ENCODE data around the gene PPAN. TPM values are rescaled to one million over a fixed set of nuclear protein-coding genes. Genes with fewer than 3 reads are reported as not detected.

Gene PPAN
- total and polyA plus RNA-seq, 12 donors, result 17.6 to 47.7 (median 20.8) TPM

DNA sequence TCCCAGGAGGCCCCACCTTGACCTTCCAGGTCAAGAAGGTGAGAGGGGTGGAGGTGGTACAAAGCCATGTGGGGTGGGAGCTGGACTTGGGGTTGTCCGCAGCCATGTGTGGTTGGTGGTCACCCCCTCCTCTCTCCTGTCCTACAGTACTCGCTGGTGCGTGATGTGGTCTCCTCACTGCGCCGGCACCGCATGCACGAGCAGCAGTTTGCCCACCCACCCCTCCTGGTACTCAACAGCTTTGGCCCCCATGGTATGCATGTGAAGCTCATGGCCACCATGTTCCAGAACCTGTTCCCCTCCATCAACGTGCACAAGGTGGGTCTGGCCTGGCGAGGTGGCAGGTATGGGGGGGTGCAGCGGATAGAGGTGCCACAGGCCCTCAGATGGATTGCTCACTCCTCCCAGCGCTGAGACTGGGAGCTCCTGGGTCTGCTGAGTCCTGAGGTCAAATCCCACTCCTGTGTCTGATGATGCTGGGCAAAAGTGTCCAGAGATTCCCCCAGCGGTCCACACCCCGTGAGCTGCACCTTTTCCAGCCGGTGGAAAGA is 1.7 kb downstream of the PPAN start:
- Histone ChIP-seq H3K27me3 (no peaks in the 10 kb centered on the region), H3K9me3 (no peaks in the 10 kb centered on the region), H3K4me1 (peaks cover 5 to 53% (median 15%) of the 10 kb centered on the region in 9 donors), H3K36me3 (peaks cover 4 to 49% (median 29%) of the 10 kb centered on the region in 9 donors), H3K27ac (no peak overlapping the region), H3K4me3 (no peak overlapping the region)
- WGBS, 2 donors, result 93 to 97% methylated on average over 14 of the region's 14 CpGs
- ATAC-seq (no peak), DNase-seq (no peak)
- TF ChIP-seq, protein P1, sequence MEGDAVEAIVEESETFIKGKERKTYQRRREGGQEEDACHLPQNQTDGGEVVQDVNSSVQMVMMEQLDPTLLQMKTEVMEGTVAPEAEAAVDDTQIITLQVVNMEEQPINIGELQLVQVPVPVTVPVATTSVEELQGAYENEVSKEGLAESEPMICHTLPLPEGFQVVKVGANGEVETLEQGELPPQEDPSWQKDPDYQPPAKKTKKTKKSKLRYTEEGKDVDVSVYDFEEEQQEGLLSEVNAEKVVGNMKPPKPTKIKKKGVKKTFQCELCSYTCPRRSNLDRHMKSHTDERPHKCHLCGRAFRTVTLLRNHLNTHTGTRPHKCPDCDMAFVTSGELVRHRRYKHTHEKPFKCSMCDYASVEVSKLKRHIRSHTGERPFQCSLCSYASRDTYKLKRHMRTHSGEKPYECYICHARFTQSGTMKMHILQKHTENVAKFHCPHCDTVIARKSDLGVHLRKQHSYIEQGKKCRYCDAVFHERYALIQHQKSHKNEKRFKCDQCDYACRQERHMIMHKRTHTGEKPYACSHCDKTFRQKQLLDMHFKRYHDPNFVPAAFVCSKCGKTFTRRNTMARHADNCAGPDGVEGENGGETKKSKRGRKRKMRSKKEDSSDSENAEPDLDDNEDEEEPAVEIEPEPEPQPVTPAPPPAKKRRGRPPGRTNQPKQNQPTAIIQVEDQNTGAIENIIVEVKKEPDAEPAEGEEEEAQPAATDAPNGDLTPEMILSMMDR (IDR thresholded peaks at IDR 0.05), result no peak
- intact Hi-C loops (cut with DNase I), result loop anchor here in 2 of 10 donors (5.0 kb wide), 1 partner anchor 144 kb away; the partner anchor contains the start of gene MRPL4 (in 2 of the 2)

DNA sequence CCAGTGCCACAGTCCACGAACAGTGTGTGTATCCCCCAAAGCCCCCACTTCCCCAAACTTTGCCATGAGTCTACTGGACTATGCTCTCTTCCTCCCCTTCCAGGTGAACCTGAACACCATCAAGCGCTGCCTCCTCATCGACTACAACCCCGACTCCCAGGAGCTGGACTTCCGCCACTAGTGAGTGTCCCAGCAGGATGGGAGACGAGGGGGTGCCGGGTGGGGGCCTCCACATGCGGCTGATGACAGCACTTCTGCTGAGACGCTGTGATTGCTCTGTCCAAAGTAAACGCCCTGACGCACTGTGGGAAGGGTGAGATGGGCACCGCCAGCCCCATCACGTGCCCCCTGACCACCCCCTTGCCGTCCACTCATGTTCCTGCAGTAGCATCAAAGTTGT is 3.4 kb downstream of the PPAN start:
- DNase-seq (no peak), ATAC-seq (no peak)
- H3K9me3 ChIP-seq, result no peaks in the 10 kb centered on the region
- peaks cover 5 to 63% (median 19%) of the 10 kb centered on the region in 9 donors for H3K4me1 ChIP-seq
- no peak overlapping the region for H3K4me3 ChIP-seq
- H3K27me3 ChIP-seq, result no peaks in the 10 kb centered on the region
- peaks cover 4 to 59% (median 30%) of the 10 kb centered on the region in 9 donors for H3K36me3 ChIP-seq
- intact Hi-C loops (cut with DNase I), result loop anchor here in 2 of 10 donors (5.0 kb wide), 1 partner anchor 143 kb away; the partner anchor contains the start of gene MRPL4 (in 2 of the 2)
- TF ChIP-seq, protein P1 (IDR thresholded peaks at IDR 0.05), result no peak
- H3K27ac ChIP-seq, result no peak overlapping the region
- 91 to 94% methylated on average over 14 of the region's 14 CpGs for WGBS, 2 donors

DNA sequence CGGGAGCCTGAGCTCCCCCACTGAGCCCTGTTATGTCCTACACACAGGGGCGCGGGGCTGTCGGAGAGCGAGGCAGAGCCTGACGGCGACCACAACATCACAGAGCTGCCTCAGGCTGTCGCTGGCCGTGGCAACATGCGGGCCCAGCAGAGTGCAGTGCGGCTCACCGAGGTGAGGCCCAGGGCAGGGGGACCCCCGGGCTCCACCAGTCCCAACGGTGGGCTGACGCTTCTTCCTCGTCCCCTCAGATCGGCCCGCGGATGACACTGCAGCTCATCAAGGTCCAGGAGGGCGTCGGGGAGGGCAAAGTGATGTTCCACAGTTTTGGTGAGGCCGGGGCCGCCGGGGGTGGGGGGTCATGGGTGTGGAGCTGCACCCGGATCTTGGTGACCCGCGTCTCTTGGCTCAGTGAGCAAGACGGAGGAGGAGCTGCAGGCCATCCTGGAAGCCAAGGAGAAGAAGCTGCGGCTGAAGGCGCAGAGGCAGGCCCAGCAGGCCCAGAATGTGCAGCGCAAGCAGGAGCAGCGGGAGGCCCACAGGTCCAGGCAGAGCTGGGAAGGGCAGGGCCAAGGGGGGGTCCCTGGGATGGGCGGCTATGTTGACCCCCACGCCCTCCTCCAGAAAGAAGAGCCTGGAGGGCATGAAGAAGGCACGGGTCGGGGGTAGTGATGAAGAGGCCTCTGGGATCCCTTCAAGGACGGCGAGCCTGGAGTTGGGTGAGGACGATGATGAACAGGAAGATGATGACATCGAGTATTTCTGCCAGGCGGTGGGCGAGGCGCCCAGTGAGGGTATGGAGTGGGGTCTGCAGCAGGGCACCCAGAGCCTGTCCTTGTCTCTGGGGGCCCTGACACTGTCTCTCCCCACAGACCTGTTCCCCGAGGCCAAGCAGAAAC is 4.2 kb downstream of the PPAN start:
- Histone ChIP-seq H3K9me3 (no peaks in the 10 kb centered on the region), H3K36me3 (peaks cover 4 to 67% (median 38%) of the 10 kb centered on the region in 9 donors), H3K27me3 (no peaks in the 10 kb centered on the region), H3K4me1 (peaks cover 5 to 57% (median 19%) of the 10 kb centered on the region in 9 donors), H3K4me3 (no peak overlapping the region), H3K27ac (peak overlapping the region in 1 of 10 donors; percentile 78)
- DNase-seq (no peak), ATAC-seq (no peak)
- intact Hi-C loops (cut with DNase I), result loop anchor here in 3 of 10 donors (5.0 to 10.0 kb wide), 3 partner anchors 124 to 178 kb away; partner anchors contain the start of genes OLFM2 (in 1 of the 3) and S1PR2 (in 1 of the 3)
- 92% methylated on average over 43 to 44 of the region's 44 CpGs for WGBS, 2 donors
- TF ChIP-seq, protein P1 (IDR thresholded peaks at IDR 0.05), result no peak

DNA sequence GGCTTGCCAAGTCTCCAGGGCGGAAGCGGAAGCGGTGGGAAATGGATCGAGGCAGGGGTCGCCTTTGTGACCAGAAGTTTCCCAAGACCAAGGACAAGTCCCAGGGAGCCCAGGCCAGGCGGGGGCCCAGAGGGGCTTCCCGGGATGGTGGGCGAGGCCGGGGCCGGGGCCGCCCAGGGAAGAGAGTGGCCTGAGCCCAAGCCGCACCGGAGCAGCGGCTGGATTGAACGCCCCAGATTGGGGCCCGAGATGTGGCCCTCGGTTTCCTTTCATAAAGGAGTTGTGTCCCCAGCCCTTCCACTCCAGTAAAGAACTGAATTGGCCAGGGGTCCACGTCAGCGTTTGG is 4.8 kb downstream of the PPAN start:
- intact Hi-C loops (cut with DNase I), result loop anchor here in 3 of 10 donors (5.0 to 10.0 kb wide), 3 partner anchors 124 to 179 kb away; partner anchors contain the start of genes OLFM2 (in 1 of the 3) and S1PR2 (in 1 of the 3)
- H3K36me3 ChIP-seq, result peaks cover 4 to 73% (median 44%) of the 10 kb centered on the region in 9 donors
- no peaks in the 10 kb centered on the region for H3K27me3 ChIP-seq
- H3K9me3 ChIP-seq, result no peaks in the 10 kb centered on the region
- ATAC-seq (no peak), DNase-seq (no peak)
- H3K4me1 ChIP-seq, result peaks cover 5 to 51% (median 14%) of the 10 kb centered on the region in 9 donors
- no peak overlapping the region for H3K4me3 ChIP-seq
- H3K27ac ChIP-seq, result peak overlapping the region in 1 of 10 donors; percentile 78
- 92 to 95% methylated on average over 19 of the region's 19 CpGs for WGBS, 2 donors
- TF ChIP-seq, protein P1 (IDR thresholded peaks at IDR 0.05), result no peak
